Right renal pelvis (tissue), 4 donors: Measurements from ENCODE around the gene MYOG. TPM values are rescaled to one million over a fixed set of nuclear protein-coding genes. Genes with fewer than 3 reads are reported as not detected.

ENCODE experiments used
- DNase-seq, 4 donors: peaks; one replicate each; pipeline ENCODE4 v3.0.0-alpha.2; 2013; ENCODE audit warnings: low read depth in 4 of 4, low spot score in 3 of 4, missing footprints in 1 of 4
- polyA plus RNA-seq, 4 donors: library from polyadenylated mRNA; unstranded; fragments of 120-200 nt; gene quantifications; one replicate each; pipeline ENCODE4 v1.2.1, GENCODE V29; 2013; ENCODE audit not compliant: insufficient read length in 4 of 4

MYOG gene
- polyA plus RNA-seq, 4 donors: 0.11 to 0.17 (median 0.15) TPM

DNA sequence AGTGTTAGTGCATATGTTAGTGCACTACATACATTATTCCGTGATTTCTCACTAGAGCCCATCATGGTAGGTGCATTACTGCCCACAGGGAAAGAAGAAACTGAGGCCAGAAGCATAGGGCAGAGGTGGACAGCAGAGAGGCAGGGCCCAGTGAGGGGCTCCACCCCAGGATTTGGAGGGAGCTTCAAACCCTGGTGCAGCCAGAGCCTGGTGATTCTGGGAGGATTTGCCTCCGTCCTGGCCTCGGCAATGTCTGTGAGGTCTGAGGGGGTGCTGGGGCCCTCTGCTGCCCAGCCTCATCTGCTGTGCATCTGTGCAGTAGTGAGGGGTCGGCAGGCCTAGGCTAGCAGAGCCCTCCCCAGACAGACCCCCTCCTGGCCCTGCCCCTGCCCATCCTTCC lies 36.7 kb downstream of the MYOG start:
- no peak for DNase-seq

- no peak for DNase-seq
Measured at GRCh38 chr1:203048555-203049051, 37.2 kb downstream of the MYOG start.

GRCh38 chr1:203048086-203048485 lies 37.7 kb downstream of the MYOG start:
- DNase-seq: no peak

- DNase-seq: no peak
Measured at GRCh38 chr1:203046984-203047630, 38.7 kb downstream of the MYOG start.

DNA sequence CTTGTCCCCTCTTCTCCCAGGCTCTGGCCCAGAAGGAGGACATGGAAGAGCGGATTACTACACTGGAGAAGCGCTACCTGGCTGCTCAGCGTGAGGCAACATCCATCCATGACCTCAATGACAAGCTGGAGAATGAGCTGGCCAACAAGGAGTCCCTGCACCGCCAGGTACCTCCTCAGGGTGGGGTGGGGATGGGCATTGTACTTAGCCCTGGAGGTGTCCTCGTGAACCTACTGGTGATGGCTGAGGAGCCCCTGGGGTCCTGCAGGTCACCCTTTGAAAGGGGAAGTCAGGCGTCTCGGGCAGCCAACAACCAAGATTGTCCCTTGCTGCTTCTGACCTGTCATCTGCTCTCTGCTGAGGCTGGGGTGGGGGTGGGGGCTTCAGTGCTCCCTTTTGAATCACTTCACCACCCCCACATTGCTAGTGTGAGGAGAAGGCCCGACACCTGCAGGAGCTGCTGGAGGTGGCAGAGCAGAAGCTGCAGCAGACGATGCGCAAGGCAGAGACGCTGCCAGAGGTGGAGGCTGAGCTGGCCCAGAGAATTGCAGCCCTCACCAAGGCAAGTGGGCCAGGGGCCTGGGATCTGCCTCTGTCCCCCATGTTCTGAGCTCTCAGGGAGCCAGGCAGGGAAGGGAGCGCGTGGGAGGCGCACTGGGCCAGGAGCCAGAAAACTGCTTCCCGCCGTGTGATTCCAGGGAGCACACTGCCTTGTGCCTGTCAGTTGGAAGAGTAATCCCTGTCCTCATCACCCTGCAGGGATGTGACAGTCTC lies 39.8 kb downstream of the MYOG start:
- DNase-seq: no peak

GRCh38 chr1:203045336-203045735 lies 40.5 kb downstream of the MYOG start:
- DNase-seq: no peak

DNA sequence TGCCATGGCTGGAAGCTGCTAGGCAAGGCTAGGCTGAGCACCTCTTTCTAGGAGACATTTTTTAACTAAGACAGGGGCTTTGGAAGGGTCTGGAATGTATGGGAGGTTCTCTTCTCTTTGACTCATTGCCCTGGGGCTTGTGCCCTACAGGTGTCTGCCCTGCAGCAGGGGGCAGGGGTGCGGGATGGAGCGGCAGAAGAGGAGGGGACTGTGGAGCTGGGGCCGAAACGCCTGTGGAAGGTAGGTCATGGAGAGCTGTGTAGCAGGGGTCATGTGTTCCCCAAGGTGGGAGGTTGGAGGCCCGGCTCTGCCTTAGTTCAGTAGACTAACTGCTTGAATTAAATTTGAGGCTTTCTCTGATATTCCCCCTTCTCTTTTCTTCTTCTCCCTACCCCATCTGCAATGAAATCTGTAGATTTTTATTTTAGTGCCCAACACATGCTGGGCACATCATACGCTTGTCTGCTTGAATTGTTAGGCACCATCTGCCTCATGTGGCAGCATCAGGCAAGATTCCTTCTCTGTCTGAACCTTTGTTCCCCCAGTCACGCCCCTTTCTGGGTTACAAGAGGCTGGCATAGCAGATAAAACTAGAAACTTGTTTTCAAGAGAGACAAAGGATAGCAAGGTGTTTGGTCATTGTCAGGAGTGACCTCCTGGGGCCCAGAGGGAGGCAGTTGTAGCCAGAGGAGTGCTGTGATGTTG lies 41.1 kb downstream of the MYOG start:
- DNase-seq: no peak

- no peak for DNase-seq
Measured at GRCh38 chr1:203043830-203044545, 41.8 kb downstream of the MYOG start.

GRCh38 chr1:203041351-203041932 lies 44.4 kb downstream of the MYOG start:
- DNase-seq: no peak

DNA sequence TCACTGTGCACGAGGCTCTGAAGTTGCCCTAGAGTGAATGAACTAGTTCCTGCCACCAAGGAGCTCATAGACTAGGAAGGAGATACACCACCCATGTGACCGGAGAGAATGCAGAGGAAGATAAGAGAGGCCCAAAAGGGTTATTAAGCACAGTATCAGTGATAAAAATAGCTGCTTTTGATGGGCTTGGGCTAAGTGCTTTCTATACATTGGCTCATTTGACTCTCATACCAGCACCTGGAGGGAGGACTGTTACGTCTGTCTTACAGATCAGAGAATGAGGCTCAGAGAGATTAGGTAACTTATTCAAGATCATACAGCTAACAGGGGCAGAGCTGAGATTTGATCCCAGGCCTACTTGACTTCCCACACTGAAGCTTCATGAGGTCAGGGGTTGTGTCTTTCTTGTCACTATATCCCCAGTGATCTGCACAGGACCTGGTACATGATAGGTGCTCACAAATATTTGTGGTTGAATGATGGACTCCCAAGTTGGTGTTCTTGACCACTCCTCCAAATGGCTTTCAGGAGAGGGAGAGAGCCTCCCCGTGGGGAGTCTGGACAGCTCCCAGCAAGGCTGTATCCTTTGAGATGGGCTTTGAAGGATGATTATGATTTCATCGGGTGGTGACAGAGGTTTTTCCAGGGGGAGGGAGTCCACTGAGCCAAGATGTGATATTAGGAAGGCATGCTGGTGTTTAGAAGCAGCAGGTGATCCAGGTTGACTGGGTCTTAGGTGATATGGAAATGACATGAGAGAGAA lies 45.1 kb downstream of the MYOG start:
- DNase-seq: no peak

GRCh38 chr1:203039609-203040512 lies 46.0 kb downstream of the MYOG start:
- DNase-seq: no peak

DNA sequence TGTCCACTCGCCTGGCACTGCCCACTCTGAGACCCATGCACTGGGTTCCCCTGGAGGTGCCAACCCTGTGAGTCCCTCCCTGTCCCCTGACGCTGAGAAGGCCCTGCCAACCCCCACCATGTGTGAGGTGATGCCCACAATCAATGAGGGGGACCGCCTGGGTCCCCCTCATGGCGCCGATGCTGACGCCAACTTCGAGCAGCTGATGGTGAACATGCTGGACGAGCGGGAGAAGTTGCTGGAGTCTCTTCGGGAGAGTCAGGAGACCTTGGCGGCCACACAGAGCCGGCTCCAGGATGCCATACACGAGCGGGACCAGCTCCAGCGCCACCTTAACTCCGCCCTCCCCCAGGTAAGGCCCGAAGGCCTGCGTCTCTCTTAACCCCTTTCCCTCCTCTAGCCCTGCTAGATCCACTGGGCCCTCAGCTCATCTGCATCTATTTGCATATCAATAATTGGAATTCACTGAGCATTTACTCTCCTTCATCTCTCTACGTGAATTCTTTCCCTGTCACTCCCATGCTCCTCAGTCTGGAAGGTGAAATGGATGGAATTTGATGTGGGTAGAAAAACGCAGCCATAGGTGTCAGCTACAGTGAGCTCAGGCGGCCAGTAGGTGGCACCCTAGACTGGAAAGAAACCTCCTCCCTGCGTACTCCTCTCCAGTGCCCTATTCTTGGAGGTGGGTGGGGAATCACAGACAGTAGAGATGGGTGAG lies 46.8 kb downstream of the MYOG start:
- peak in 1 of 4 donors; percentile 59 for DNase-seq

GRCh38 chr1:203038217-203038741 lies 47.5 kb downstream of the MYOG start:
- no peak for DNase-seq

- DNase-seq: no peak
Measured at GRCh38 chr1:203037509-203038190, 48.2 kb downstream of the MYOG start.

DNA sequence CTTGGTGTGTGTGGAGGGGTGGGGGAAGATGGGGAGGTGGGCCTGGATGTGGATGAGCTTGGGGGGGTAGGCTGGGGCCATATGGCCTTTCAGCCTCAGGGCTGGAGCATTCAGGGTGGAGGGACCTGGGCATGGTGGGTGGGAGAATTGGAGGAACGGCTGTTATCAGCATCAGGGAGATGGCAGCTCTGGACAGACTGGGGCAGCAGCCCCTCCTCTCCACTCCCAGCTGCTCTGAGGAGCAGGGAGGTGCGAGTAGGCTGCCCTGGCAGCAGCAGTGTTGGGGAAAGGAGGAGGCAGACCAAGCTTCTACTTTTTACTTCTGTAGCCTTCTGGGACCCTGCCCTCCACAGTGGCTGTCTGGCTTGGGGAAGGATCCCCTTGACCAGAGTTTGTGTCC lies 49.3 kb downstream of the MYOG start:
- DNase-seq: no peak

DNA sequence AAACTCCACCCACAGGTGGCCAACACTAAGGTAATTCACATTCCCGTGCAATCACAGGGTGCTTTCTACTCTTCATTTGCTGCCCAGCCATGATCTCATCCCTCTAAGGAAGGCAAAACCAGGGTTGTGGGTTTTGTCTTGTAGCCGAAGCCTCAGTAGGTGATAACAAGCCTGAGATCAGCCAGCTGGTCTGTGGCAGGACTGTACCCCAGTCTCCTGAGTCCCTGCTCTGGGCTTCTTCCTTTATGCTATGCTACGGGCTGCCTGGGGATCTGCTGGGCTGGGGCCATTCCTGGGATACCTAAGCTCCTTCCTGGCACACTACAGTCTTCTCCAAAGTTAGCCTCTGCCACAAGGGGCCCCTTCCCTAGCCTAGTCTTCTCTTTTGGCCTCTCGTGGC lies 49.7 kb downstream of the MYOG start:
- no peak for DNase-seq
